ENCODE measurements around the gene RHOXF1.
"Not testable (repeated sequence)": the region's sequence is repeated elsewhere in the genome, so short reads cannot be mapped to it uniquely, and the experiment has no call there.

DNA sequence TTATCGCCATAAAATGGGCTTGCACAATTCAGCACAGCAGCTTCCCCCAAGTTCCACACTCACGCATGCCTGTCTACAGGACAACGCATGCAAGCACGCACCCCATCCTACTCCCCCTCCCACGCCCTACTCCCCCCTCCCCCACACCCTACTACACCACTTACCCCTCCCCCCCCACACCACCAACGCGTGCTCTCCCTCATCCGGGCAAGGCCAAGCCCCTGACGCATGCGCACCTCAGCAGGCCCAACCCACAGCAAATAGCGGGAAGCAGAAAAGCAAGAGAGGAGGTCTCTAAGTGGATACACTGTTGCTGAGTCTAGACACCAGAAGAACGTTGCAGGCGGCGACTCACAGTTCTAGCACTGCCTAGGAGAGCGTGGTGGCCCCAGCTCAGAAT is 42.6 kb upstream of the RHOXF1 start, which contains the start of gene RHOXF2:
- TF ChIP-seq, protein P1, sequence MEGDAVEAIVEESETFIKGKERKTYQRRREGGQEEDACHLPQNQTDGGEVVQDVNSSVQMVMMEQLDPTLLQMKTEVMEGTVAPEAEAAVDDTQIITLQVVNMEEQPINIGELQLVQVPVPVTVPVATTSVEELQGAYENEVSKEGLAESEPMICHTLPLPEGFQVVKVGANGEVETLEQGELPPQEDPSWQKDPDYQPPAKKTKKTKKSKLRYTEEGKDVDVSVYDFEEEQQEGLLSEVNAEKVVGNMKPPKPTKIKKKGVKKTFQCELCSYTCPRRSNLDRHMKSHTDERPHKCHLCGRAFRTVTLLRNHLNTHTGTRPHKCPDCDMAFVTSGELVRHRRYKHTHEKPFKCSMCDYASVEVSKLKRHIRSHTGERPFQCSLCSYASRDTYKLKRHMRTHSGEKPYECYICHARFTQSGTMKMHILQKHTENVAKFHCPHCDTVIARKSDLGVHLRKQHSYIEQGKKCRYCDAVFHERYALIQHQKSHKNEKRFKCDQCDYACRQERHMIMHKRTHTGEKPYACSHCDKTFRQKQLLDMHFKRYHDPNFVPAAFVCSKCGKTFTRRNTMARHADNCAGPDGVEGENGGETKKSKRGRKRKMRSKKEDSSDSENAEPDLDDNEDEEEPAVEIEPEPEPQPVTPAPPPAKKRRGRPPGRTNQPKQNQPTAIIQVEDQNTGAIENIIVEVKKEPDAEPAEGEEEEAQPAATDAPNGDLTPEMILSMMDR (IDR thresholded peaks at IDR 0.05): not testable (repeated sequence)
- TF ChIP-seq POLR2A (IDR thresholded peaks at IDR 0.05): not testable (repeated sequence)
